GM23338 (cell line): ENCODE data around the gene ZFAND6. TPM values are rescaled to one million over a fixed set of nuclear protein-coding genes. Genes with fewer than 3 reads are reported as not detected.
A peak's percentile ranks its signal among the peaks of the same experiment; 100 is the strongest.

Source experiments
- ATAC-seq: fragments of 200-7000 bp; cut with Tn5 transposase; 3 replicates; pipeline ENCODE4 v1.9.1; 2020
- DNase-seq: peaks from one replicate; pipeline ENCODE4 v3.0.0-alpha.2; 2015; ENCODE audit warnings: low spot score
- H2AFZ ChIP-seq: fragments of 200-600 bp; sonication (generic); 2 replicates; pipeline ENCODE4 v1.8.0; 2016; ENCODE audit warnings: antibody characterized with exemption, mild to moderate bottlenecking, moderate library complexity
- H3F3A ChIP-seq: fragments of 200-600 bp; sonication (generic); replicated peaks from 2 replicates; pipeline ENCODE4 v1.8.0; 2017; ENCODE audit warnings: antibody characterized with exemption, mixed run types, low read depth
- H3K27ac ChIP-seq: fragments of 200-600 bp; sonication (generic); 2 replicates; pipeline ENCODE4 v1.6.1; 2016; ENCODE audit warnings: low read depth
- H3K27me3 ChIP-seq: fragments of 200-600 bp; sonication (generic); 2 replicates; pipeline ENCODE4 v1.8.0; 2016; ENCODE audit warnings: mild to moderate bottlenecking, mixed run types, moderate library complexity; ENCODE audit not compliant: insufficient read depth
- H3K36me3 ChIP-seq: fragments of 200-600 bp; sonication (generic); 2 replicates; pipeline ENCODE4 v1.8.0; 2016; ENCODE audit warnings: mild to moderate bottlenecking; ENCODE audit not compliant: insufficient read depth
- H3K4me1 ChIP-seq: fragments of 200-600 bp; sonication (generic); 2 replicates; pipeline ENCODE4 v1.8.0; 2016; ENCODE audit warnings: mild to moderate bottlenecking, moderate library complexity; ENCODE audit not compliant: insufficient read depth
- H3K4me2 ChIP-seq: fragments of 200-600 bp; sonication (generic); 2 replicates; pipeline ENCODE4 v1.7.1; 2017; ENCODE audit warnings: mixed run types
- H3K4me3 ChIP-seq: fragments of 200-600 bp; sonication (generic); 2 replicates; pipeline ENCODE4 v1.6.1; 2016; ENCODE audit warnings: mixed run types
- H3K79me2 ChIP-seq: fragments of 200-600 bp; sonication (generic); replicated peaks from 2 replicates; pipeline ENCODE4 v1.8.0; 2017; ENCODE audit warnings: mild to moderate bottlenecking; ENCODE audit not compliant: insufficient read depth
- H3K9me2 ChIP-seq: fragments of 200-600 bp; sonication (generic); 2 replicates; pipeline ENCODE4 v1.8.0; 2017; ENCODE audit not compliant: insufficient read depth
- H4K20me1 ChIP-seq: fragments of 200-600 bp; sonication (generic); replicated peaks from 2 replicates; pipeline ENCODE4 v1.8.0; 2017; ENCODE audit warnings: mild to moderate bottlenecking; ENCODE audit not compliant: insufficient read depth
- H3K27ac Mint-ChIP-seq: 2 replicates; pipeline ENCODE4 v1.8.0; 2020; ENCODE audit warnings: inconsistent platforms, mild to moderate bottlenecking, moderate library complexity, mixed read lengths
- H3K27me3 Mint-ChIP-seq: 3 replicates; pipeline ENCODE4 v1.8.0; 2022; ENCODE audit warnings: low read depth, mild to moderate bottlenecking, moderate library complexity, mixed read lengths, inconsistent platforms; ENCODE audit not compliant: insufficient read depth, poor library complexity
- H3K36me3 Mint-ChIP-seq: 3 replicates; pipeline ENCODE4 v1.8.0; 2021; ENCODE audit warnings: low read depth, mild to moderate bottlenecking, inconsistent platforms, moderate library complexity, mixed read lengths
- H3K4me1 Mint-ChIP-seq: 3 replicates; pipeline ENCODE4 v1.8.0; 2020; ENCODE audit warnings: mild to moderate bottlenecking, inconsistent platforms, mixed read lengths
- H3K4me3 Mint-ChIP-seq: 3 replicates; pipeline ENCODE4 v1.8.0; 2021; ENCODE audit warnings: moderate library complexity, mild to moderate bottlenecking, inconsistent platforms, mixed read lengths
- H3K9me3 Mint-ChIP-seq: 3 replicates; pipeline ENCODE4 v1.8.0; 2020; ENCODE audit warnings: moderate library complexity, mild to moderate bottlenecking, inconsistent platforms, mixed read lengths
- EZH2 ChIP-seq: fragments of 200-600 bp; sonication (generic); IDR thresholded peaks from one replicate; pipeline ENCODE4 v1.8.0; 2017; ENCODE audit warnings: antibody characterized with exemption, mild to moderate bottlenecking, low read depth; ENCODE audit not compliant: unreplicated experiment
- POLR2AphosphoS5 ChIP-seq: IDR thresholded peaks from 2 replicates; pipeline ENCODE4 v1.6.1; 2016; ENCODE audit warnings: antibody characterized with exemption, low read depth
- ZNF114 ChIP-seq: fragments of 250-450 bp; sonication (Bioruptor Pico); IDR thresholded peaks from 2 replicates; pipeline ENCODE4 v1.5.0; 2020; ENCODE audit warnings: mild to moderate bottlenecking, moderate library complexity
- ZNF331 ChIP-seq: fragments of 250-450 bp; sonication (Bioruptor Pico); IDR thresholded peaks from 2 replicates; pipeline ENCODE4 v1.5.0; 2020; ENCODE audit warnings: low read depth, mild to moderate bottlenecking, moderate library complexity
- polyA plus RNA-seq: library from polyadenylated mRNA; unstranded; fragments of >200 nt; fragmentation: Nextera tagmentation; extraction: Ambion mirVana; gene quantifications from 2 replicates; pipeline ENCODE4 v1.2.1, GENCODE V29; 2016
- total RNA-seq: library from RNA; depleted of rRNA; stranded (reverse); fragments of >200 nt; shearing (Covaris generic); gene quantifications from 2 replicates; pipeline ENCODE4 v1.2.3, GENCODE V29; 2014
- TF ChIP-seq, protein P1 (sequence below): IDR thresholded peaks from 2 replicates; pipeline ENCODE4 v1.6.1; 2016; ENCODE audit warnings: antibody characterized with exemption

ZFAND6 gene
- total and polyA plus RNA-seq, 2 experiments from 2014 or later, result 205 to 292 TPM

DNA sequence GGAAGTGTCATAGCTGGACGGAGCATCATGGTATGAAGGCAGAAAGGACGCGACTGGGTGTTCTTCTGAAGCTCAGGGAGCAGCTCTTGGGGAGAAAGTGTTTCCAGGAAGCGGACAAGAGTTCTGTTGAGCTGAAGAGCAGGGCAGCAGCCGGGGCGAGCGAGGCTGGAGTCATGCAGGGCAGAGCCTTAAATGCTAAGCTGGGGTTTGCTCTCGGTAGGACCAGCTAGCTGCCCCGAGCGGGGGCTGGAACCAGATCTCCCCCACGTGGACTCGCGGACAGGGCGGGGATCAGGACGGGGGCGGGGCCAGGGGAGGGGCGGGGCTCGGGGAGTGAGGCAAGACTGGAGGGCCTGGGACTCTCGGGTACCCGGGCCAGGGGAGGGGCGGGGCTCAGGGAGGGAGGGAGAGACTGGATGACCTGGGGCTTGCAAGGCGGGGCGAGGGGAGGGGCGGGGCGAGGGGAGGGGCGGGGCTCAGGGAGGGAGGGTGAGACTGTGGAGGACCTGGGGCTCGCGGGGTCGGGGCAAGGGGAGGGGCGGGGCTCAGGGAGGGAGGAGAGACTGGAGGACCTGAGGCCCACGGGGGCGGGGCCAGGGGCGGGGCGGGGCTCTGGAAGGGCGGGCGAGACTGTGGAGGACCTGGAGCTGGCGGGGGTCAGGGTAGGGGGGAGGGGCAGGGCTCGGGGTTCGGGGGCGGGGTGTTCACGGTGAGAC lies 92.9 kb downstream of the ZFAND6 start:
- Histone ChIP-seq H4K20me1 (no peaks in the 10 kb centered on the region; the same call in 1 of the 2 replicates), H3K36me3 (no peaks in the 10 kb centered on the region), H3K27me3 (0 out of 2 replicates have a peak, but pooled peaks cover 7% of the 10 kb centered on the region), H2AFZ (peak overlapping the region; percentile 99), H3F3A (peaks cover 5% of the 10 kb centered on the region; the same call in 1 of the 2 replicates), H3K79me2 (no peaks in the 10 kb centered on the region; the same call in 1 of the 2 replicates), H3K4me3 (peak overlapping the region; percentile 90), H3K27ac (peak overlapping the region; percentile 75; the same call in 1 of the 2 replicates), H3K4me2 (peak overlapping the region; percentile 94), H3K9me2 (no peaks in the 10 kb centered on the region), H3K4me1 (peaks cover 23% of the 10 kb centered on the region)
- TF ChIP-seq EZH2 (no peak), POLR2AphosphoS5 (peak; percentile 33; the same call in 1 of the 2 replicates)
- TF ChIP-seq, protein P1, sequence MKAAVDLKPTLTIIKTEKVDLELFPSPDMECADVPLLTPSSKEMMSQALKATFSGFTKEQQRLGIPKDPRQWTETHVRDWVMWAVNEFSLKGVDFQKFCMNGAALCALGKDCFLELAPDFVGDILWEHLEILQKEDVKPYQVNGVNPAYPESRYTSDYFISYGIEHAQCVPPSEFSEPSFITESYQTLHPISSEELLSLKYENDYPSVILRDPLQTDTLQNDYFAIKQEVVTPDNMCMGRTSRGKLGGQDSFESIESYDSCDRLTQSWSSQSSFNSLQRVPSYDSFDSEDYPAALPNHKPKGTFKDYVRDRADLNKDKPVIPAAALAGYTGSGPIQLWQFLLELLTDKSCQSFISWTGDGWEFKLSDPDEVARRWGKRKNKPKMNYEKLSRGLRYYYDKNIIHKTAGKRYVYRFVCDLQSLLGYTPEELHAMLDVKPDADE, result no peak
- Mint-ChIP-seq H3K27me3 (peaks cover 17% of the 10 kb centered on the region), H3K27ac (peak overlapping the region; percentile 59; the same call in 1 of the 2 replicates), H3K4me1 (peaks cover 35% of the 10 kb centered on the region), H3K36me3 (no peaks in the 10 kb centered on the region; the same call in 2 of the 3 replicates), H3K4me3 (peak overlapping the region; percentile 96), H3K9me3 (no peaks in the 10 kb centered on the region; the same call in 2 of the 3 replicates)
- ATAC-seq, result peak; percentile 62
- peak; percentile 96 for DNase-seq

DNA sequence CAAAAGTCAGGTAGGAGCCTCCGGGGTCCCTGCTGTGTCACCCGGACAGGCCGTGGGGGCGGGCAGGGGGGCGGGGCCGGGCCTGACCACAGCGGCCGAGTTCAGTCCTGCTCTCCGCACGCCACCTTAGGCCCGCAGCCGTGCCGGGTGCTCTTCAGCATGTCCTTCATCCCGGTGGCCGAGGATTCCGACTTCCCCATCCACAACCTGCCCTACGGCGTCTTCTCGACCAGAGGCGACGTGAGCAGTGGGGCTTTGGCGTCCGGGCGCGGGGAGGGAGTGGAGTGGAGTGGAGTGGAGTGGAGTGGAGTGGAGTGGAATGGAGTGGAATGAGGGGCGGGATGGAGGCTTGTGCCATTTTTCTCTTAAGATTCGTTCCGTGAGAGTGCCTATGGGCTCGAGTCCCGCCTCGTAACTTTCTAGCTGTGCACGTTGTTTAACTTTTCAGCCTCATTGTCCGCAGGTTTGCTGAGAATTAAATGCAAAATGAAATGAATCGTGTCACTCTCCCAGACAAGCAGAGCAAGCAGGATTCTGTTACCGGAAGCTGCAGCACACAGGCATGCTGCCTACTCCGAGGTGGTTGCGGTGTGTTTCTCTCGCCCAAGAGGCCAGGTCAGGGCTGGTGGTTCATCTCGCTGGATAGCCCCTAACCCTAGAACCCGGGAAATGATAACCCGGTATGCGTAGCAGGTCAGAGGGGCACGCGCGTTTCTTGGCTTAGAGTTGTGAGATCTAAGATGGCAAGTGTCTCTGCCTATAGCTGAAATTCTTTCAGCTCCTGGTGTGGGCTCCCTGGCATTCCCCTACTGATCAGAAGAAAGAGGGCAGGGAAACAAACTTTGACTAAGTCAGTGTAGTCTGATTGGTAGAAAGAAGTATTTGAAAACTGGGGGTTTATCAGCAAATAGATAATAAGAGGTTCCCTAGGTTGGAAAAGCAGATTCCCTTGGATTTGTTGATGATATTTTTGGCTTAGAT lies 93.7 kb downstream of the ZFAND6 start, which contains the start of gene FAH:
Gene FAH (plus strand): TSS at position 104 of the 981 bp plus-strand sequence. CDS start 56 bp downstream, at position 160.
- Histone ChIP-seq H3K9me2 (no peaks in the 10 kb centered on the region), H2AFZ (peak within 1 kb of the TSS; percentile 99), H3K36me3 (no peaks in the 10 kb centered on the region; the same call in 1 of the 2 replicates), H3K79me2 (no peaks in the 10 kb centered on the region; the same call in 1 of the 2 replicates), H3K4me3 (peak within 1 kb of the TSS; percentile 90), H3K27me3 (0 out of 2 replicates have a peak, but pooled peaks cover 7% of the 10 kb centered on the region), H3K4me2 (peak within 1 kb of the TSS; percentile 95), H3K4me1 (peaks cover 23% of the 10 kb centered on the region), H3F3A (peaks cover 5% of the 10 kb centered on the region; the same call in 1 of the 2 replicates), H4K20me1 (no peaks in the 10 kb centered on the region; the same call in 1 of the 2 replicates), H3K27ac (peak within 1 kb of the TSS; percentile 75; the same call in 1 of the 2 replicates)
- Mint-ChIP-seq H3K27ac (peak within 1 kb of the TSS; percentile 59; the same call in 1 of the 2 replicates), H3K36me3 (no peaks in the 10 kb centered on the region; the same call in 2 of the 3 replicates), H3K4me1 (peaks cover 35% of the 10 kb centered on the region), H3K9me3 (no peaks in the 10 kb centered on the region; the same call in 2 of the 3 replicates), H3K4me3 (peak within 1 kb of the TSS; percentile 96), H3K27me3 (peaks cover 19% of the 10 kb centered on the region)
- no peak for TF ChIP-seq ZNF114 (CRISPR knock-in tag)
- TF ChIP-seq ZNF331 (CRISPR knock-in tag), result no peak
- TF ChIP-seq, protein P1, result peak; percentile 35; the same call in 1 of the 2 replicates
- peak; percentile 56 for TF ChIP-seq POLR2AphosphoS5
- peak; percentile 48 for DNase-seq
- peak; percentile 87 for ATAC-seq
